ENCODE results near the gene KANK2.
A peak's percentile ranks its signal among the peaks of the same experiment; 100 is the strongest.

The KANK2 gene

DNA sequence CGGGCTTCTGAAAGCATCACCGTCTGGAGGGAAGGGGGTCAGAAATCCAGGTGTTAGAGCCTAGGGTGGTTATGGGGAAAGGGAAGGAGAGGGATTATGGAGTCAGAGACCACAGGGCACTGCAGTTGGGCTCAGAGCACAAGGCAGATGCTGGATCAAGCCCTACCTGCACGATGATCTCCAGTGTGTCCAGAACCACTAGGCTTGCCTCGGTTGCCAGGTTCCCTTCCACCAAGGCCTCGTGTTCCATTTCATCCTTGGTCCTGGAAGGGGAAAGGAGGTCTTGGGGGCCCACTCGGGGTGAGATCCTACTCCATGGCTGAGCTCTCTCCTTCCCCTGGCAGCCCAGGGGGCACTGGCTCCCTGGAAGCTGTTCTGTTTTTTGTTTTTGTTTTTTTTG is 17.0 kb upstream of the KANK2 start:
- Mint-ChIP-seq H3K4me1 (no peaks in the 10 kb centered on the region), H3K27ac (ENCODE audit: low read depth) (no peak overlapping the region), H3K27me3 (no peaks in the 10 kb centered on the region), H3K36me3 (ENCODE audit: insufficient read depth) (no peaks in the 10 kb centered on the region), H3K4me3 (no peak overlapping the region), H3K9me3 (no peaks in the 10 kb centered on the region)
- ATAC-seq (replicated peaks; ENCODE audit: extremely low read depth, poor library complexity, severe bottlenecking) (no peak), DNase-seq (ENCODE audit: low spot score in 2 of 2) (no peak)

- DNase-seq (ENCODE audit: low spot score in 2 of 2): no peak
- no peaks in the 10 kb centered on the region for H3K9me3 Mint-ChIP-seq
- H3K4me3 Mint-ChIP-seq: no peak overlapping the region
- no peak overlapping the region for H3K27ac Mint-ChIP-seq (ENCODE audit: low read depth)
- no peak for ATAC-seq (replicated peaks; ENCODE audit: extremely low read depth, poor library complexity, severe bottlenecking)
- no peaks in the 10 kb centered on the region for H3K4me1 Mint-ChIP-seq
- peaks cover 6% of the 10 kb centered on the region for H3K27me3 Mint-ChIP-seq
- H3K36me3 Mint-ChIP-seq (ENCODE audit: insufficient read depth): peaks cover 4% of the 10 kb centered on the region
Observed at GRCh38 chr19:11210656-11210928, 13.2 kb upstream of the KANK2 start.

DNA sequence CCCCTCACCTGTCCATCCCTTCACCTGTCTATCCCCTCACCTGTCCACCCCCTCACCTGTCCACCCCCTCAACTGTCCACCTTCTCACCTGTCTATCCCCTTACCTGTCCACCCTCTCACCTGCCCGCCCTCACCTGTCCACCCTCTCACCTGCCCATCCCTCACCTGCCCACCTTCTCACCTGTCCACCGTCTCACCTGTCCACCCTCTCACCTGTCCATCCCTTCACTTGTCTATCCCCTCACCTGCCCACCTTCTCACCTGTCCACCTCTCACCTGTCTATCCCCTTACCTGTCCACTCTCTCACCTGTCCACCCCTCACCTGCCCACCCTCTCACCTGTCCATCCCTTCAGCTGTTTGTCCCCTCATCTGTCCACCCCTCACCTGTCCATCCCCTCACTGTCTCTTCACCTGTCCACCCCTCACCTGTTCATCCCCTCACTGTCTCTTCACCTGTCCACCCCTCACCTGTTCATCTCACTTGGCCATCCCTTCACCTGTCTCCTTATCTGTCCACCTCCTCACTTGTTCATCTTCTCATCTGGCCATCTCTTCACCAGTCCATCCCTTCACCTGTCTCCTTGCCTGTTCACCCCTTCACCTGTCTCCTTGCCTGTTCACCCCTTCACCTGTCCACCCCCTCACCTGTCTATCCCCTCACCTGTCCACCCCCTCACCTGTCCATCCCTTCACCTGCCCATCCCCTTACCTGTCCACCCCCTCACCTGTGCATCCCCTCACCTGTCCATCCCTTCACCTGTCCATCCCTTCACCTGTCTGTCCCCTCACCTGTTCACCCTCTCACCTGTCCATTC is 12.7 kb upstream of the KANK2 start:
- no peak for ATAC-seq (replicated peaks; ENCODE audit: extremely low read depth, poor library complexity, severe bottlenecking)
- Mint-ChIP-seq H3K27ac (ENCODE audit: low read depth) (peak overlapping the region; percentile 20), H3K9me3 (no peaks in the 10 kb centered on the region), H3K27me3 (peaks cover 10% of the 10 kb centered on the region), H3K36me3 (ENCODE audit: insufficient read depth) (peaks cover 4% of the 10 kb centered on the region), H3K4me3 (no peak overlapping the region), H3K4me1 (no peaks in the 10 kb centered on the region)
- no peak for DNase-seq (ENCODE audit: low spot score in 2 of 2)

GRCh38 chr19:11208561-11209471 is 11.5 kb upstream of the KANK2 start:
- H3K27me3 Mint-ChIP-seq: peaks cover 23% of the 10 kb centered on the region
- H3K36me3 Mint-ChIP-seq (ENCODE audit: insufficient read depth): peaks cover 4% of the 10 kb centered on the region
- no peak for DNase-seq (ENCODE audit: low spot score in 2 of 2)
- H3K4me1 Mint-ChIP-seq: peaks cover 10% of the 10 kb centered on the region
- H3K4me3 Mint-ChIP-seq: no peak overlapping the region
- no peak for ATAC-seq (replicated peaks; ENCODE audit: extremely low read depth, poor library complexity, severe bottlenecking)
- H3K27ac Mint-ChIP-seq (ENCODE audit: low read depth): peak overlapping the region; percentile 74
- H3K9me3 Mint-ChIP-seq: no peaks in the 10 kb centered on the region

- Mint-ChIP-seq H3K9me3 (no peaks in the 10 kb centered on the region), H3K27ac (ENCODE audit: low read depth) (no peak overlapping the region), H3K27me3 (peaks cover 34% of the 10 kb centered on the region), H3K4me3 (no peak overlapping the region), H3K4me1 (peaks cover 10% of the 10 kb centered on the region), H3K36me3 (ENCODE audit: insufficient read depth) (peaks cover 6% of the 10 kb centered on the region)
- ATAC-seq (replicated peaks; ENCODE audit: extremely low read depth, poor library complexity, severe bottlenecking) (no peak), DNase-seq (ENCODE audit: low spot score in 2 of 2) (no peak)
Observed at GRCh38 chr19:11205939-11206570, 8.7 kb upstream of the KANK2 start.

GRCh38 chr19:11204943-11205349 is 7.6 kb upstream of the KANK2 start:
- peaks cover 34% of the 10 kb centered on the region for H3K27me3 Mint-ChIP-seq
- H3K4me3 Mint-ChIP-seq: no peak overlapping the region
- peaks cover 6% of the 10 kb centered on the region for H3K36me3 Mint-ChIP-seq (ENCODE audit: insufficient read depth)
- DNase-seq (ENCODE audit: low spot score in 2 of 2) (no peak), ATAC-seq (replicated peaks; ENCODE audit: extremely low read depth, poor library complexity, severe bottlenecking) (no peak)
- no peak overlapping the region for H3K27ac Mint-ChIP-seq (ENCODE audit: low read depth)
- H3K9me3 Mint-ChIP-seq: no peaks in the 10 kb centered on the region
- H3K4me1 Mint-ChIP-seq: peaks cover 10% of the 10 kb centered on the region

GRCh38 chr19:11204076-11204602 is 6.8 kb upstream of the KANK2 start:
- DNase-seq (ENCODE audit: low spot score in 2 of 2) (no peak), ATAC-seq (replicated peaks; ENCODE audit: extremely low read depth, poor library complexity, severe bottlenecking) (no peak)
- Mint-ChIP-seq H3K4me3 (no peak overlapping the region), H3K36me3 (ENCODE audit: insufficient read depth) (peaks cover 4% of the 10 kb centered on the region), H3K27ac (ENCODE audit: low read depth) (no peak overlapping the region), H3K27me3 (peaks cover 34% of the 10 kb centered on the region), H3K9me3 (no peaks in the 10 kb centered on the region), H3K4me1 (peaks cover 10% of the 10 kb centered on the region)

GRCh38 chr19:11203194-11204075 is 6.1 kb upstream of the KANK2 start:
- Mint-ChIP-seq H3K9me3 (no peaks in the 10 kb centered on the region), H3K36me3 (ENCODE audit: insufficient read depth) (peaks cover 2% of the 10 kb centered on the region), H3K27ac (ENCODE audit: low read depth) (no peak overlapping the region), H3K4me3 (no peak overlapping the region), H3K27me3 (peaks cover 34% of the 10 kb centered on the region), H3K4me1 (peaks cover 10% of the 10 kb centered on the region)
- no peak for DNase-seq (ENCODE audit: low spot score in 2 of 2)
- no peak for ATAC-seq (replicated peaks; ENCODE audit: extremely low read depth, poor library complexity, severe bottlenecking)

GRCh38 chr19:11202488-11203193 is 5.3 kb upstream of the KANK2 start:
- no peaks in the 10 kb centered on the region for H3K9me3 Mint-ChIP-seq
- peaks cover 2% of the 10 kb centered on the region for H3K36me3 Mint-ChIP-seq (ENCODE audit: insufficient read depth)
- H3K27ac Mint-ChIP-seq (ENCODE audit: low read depth): no peak overlapping the region
- no peak for ATAC-seq (replicated peaks; ENCODE audit: extremely low read depth, poor library complexity, severe bottlenecking)
- no peak overlapping the region for H3K4me3 Mint-ChIP-seq
- peaks cover 10% of the 10 kb centered on the region for H3K4me1 Mint-ChIP-seq
- DNase-seq (ENCODE audit: low spot score in 2 of 2): no peak
- peaks cover 34% of the 10 kb centered on the region for H3K27me3 Mint-ChIP-seq

GRCh38 chr19:11201791-11202190 is 4.4 kb upstream of the KANK2 start:
- Mint-ChIP-seq H3K4me3 (no peak overlapping the region), H3K4me1 (peaks cover 14% of the 10 kb centered on the region), H3K27me3 (peaks cover 35% of the 10 kb centered on the region), H3K27ac (ENCODE audit: low read depth) (no peak overlapping the region), H3K9me3 (no peaks in the 10 kb centered on the region), H3K36me3 (ENCODE audit: insufficient read depth) (peaks cover 2% of the 10 kb centered on the region)
- ATAC-seq (replicated peaks; ENCODE audit: extremely low read depth, poor library complexity, severe bottlenecking) (no peak), DNase-seq (ENCODE audit: low spot score in 2 of 2) (no peak)

GRCh38 chr19:11200931-11201330 is 3.6 kb upstream of the KANK2 start:
- Mint-ChIP-seq H3K36me3 (ENCODE audit: insufficient read depth) (peaks cover 2% of the 10 kb centered on the region), H3K9me3 (no peaks in the 10 kb centered on the region), H3K27ac (ENCODE audit: low read depth) (no peak overlapping the region), H3K4me3 (no peak overlapping the region), H3K4me1 (peaks cover 20% of the 10 kb centered on the region), H3K27me3 (peaks cover 41% of the 10 kb centered on the region)
- DNase-seq (ENCODE audit: low spot score in 2 of 2): no peak
- ATAC-seq (replicated peaks; ENCODE audit: extremely low read depth, poor library complexity, severe bottlenecking): no peak

Measured in central memory CD8-positive, alpha-beta T cell (primary cell).